GM19193 (cell line): Measurements from ENCODE around the gene GPR61.

Experiments used
- POLR2A ChIP-seq: IDR thresholded peaks from 4 replicates; pipeline ENCODE4 v1.6.1; 2011; ENCODE audit not compliant: insufficient read depth, insufficient read length; ENCODE audit errors: extremely low read depth

GPR61 gene

GRCh38 chr1:109501644-109502363 lies 37.9 kb upstream of the GPR61 start:
- TF ChIP-seq POLR2A: no peak

- no peak for TF ChIP-seq POLR2A
These were observed 37.3 kb upstream of the GPR61 start for GRCh38 chr1:109502364-109502851.

GRCh38 chr1:109503935-109504334 lies 35.7 kb upstream of the GPR61 start:
- TF ChIP-seq POLR2A: no peak

- no peak for TF ChIP-seq POLR2A
These were observed 34.7 kb upstream of the GPR61 start for GRCh38 chr1:109504974-109505373.

GRCh38 chr1:109508001-109508872 lies 31.4 kb upstream of the GPR61 start:
- no peak for TF ChIP-seq POLR2A

- no peak for TF ChIP-seq POLR2A
These were observed 30.8 kb upstream of the GPR61 start for GRCh38 chr1:109508873-109509175.

- TF ChIP-seq POLR2A: no peak
These were observed 30.2 kb upstream of the GPR61 start, which contains the start of gene AMIGO1 for GRCh38 chr1:109509176-109510134. Gene AMIGO1, minus strand, starts transcription at chr1:109509727. Its CDS starts 815 bp downstream, at chr1:109508912.

GRCh38 chr1:109513110-109513710 lies 26.5 kb upstream of the GPR61 start:
- TF ChIP-seq POLR2A: no peak

- no peak for TF ChIP-seq POLR2A
These were observed 24.8 kb upstream of the GPR61 start for GRCh38 chr1:109514846-109515245.

- no peak for TF ChIP-seq POLR2A
These were observed 22.8 kb upstream of the GPR61 start for GRCh38 chr1:109516872-109517271.

GRCh38 chr1:109517337-109517736 lies 22.3 kb upstream of the GPR61 start:
- no peak for TF ChIP-seq POLR2A

- no peak for TF ChIP-seq POLR2A
These were observed 18.4 kb upstream of the GPR61 start for GRCh38 chr1:109521002-109521951.

GRCh38 chr1:109522026-109522425 lies 17.6 kb upstream of the GPR61 start:
- no peak for TF ChIP-seq POLR2A
